HCT116 (cell line): ENCODE data around the gene CHD3. TPM values are rescaled to one million over a fixed set of nuclear protein-coding genes. Genes with fewer than 3 reads are reported as not detected.

Experiments used
- total RNA-seq: library from RNA; stranded (reverse); gene quantifications from one replicate; pipeline ENCODE4 v1.2.1, GENCODE V29; 2021; ENCODE audit not compliant: unreplicated experiment

CHD3 gene
- total RNA-seq, 1 experiment from 2014 or later: 54.8 TPM

Other genes with a start within 250 kb of the CHD3 start
- not detected for gene ATP1B2, start 237.9 kb upstream of the CHD3 start, total RNA-seq
- 110 TPM for gene TP53, start 201.3 kb upstream of the CHD3 start, total RNA-seq
- gene WRAP53, start 200.3 kb upstream of the CHD3 start, total RNA-seq: 28.8 TPM
- 0.07 TPM for gene EFNB3, start 183.6 kb upstream of the CHD3 start, total RNA-seq
- gene DNAH2, start 171.0 kb upstream of the CHD3 start, total RNA-seq: 2.0 TPM
- gene KDM6B, start 54.6 kb upstream of the CHD3 start, total RNA-seq: 42.1 TPM
- 2.8 TPM for gene TMEM88, start 33.7 kb upstream of the CHD3 start, total RNA-seq
- gene NAA38, start 31.2 kb upstream of the CHD3 start, total RNA-seq: 103 TPM
- gene CYB5D1, start 30.8 kb upstream of the CHD3 start, total RNA-seq: 21.5 TPM
- gene RNF227, start 27.5 kb downstream of the CHD3 start, total RNA-seq: 0.74 TPM
- 7.1 TPM for gene KCNAB3, start 41.1 kb downstream of the CHD3 start, total RNA-seq
- 123 TPM for gene TRAPPC1, start 43.2 kb downstream of the CHD3 start, total RNA-seq
- 54.6 TPM for gene CNTROB, start 43.4 kb downstream of the CHD3 start, total RNA-seq
- gene GUCY2D, start 113.8 kb downstream of the CHD3 start, total RNA-seq: 1.4 TPM
- gene ALOX15B, start 150.3 kb downstream of the CHD3 start, total RNA-seq: 0.30 TPM
- gene ALOX12B, start 198.9 kb downstream of the CHD3 start, total RNA-seq: 3.8 TPM
- gene ALOXE3, start 229.7 kb downstream of the CHD3 start, total RNA-seq: 3.5 TPM
- 0.61 TPM for gene HES7, start 235.3 kb downstream of the CHD3 start, total RNA-seq